Measurements from ENCODE around the gene VMAC.
"Not testable (repeated sequence)": the region's sequence is repeated elsewhere in the genome, so short reads cannot be mapped to it uniquely, and the experiment has no call there.

VMAC gene, protein sequence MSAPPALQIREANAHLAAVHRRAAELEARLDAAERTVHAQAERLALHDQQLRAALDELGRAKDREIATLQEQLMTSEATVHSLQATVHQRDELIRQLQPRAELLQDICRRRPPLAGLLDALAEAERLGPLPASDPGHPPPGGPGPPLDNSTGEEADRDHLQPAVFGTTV

DNA sequence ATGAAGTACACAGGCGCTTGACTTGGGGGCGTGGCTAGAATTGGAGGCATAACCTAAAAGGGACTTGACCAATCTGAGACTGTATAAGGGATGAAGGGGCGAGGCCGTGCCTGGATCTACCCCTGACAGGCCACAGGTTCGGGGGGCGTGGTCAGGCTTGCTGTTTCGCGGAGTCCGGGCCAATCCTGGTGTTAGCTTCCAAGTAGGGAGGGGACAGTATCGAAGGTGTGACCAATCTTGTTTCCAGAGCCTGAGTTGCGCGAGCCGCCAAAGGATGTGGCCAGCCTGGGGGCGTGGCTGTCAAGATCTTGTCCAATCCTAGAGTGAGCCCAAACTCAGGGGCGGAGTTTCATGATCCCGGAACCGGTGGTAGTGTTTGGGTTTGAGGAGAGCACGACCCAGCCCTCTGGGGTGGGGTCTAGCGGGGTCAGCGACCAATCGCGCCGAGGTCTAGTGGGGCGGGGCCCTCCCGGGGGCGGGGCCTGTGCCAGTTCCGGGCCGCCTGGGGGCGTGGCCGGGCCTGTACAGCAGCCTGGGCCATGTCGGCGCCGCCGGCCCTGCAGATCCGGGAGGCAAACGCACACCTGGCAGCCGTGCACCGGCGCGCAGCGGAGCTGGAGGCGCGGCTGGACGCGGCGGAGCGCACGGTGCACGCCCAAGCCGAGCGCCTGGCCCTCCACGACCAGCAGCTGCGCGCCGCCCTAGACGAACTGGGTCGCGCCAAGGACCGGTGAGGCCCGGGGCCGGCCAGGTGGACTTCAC lies at the start of gene VMAC:
VMAC (plus strand) TSS at position 521 of the 762 bp plus-strand sequence; CDS start at position 540, 19 bp downstream.
- H3K4me3 ChIP-seq (ENCODE audit: low read depth, low read length), result peak within 1 kb of the TSS; percentile 100
- TF ChIP-seq, protein P1, sequence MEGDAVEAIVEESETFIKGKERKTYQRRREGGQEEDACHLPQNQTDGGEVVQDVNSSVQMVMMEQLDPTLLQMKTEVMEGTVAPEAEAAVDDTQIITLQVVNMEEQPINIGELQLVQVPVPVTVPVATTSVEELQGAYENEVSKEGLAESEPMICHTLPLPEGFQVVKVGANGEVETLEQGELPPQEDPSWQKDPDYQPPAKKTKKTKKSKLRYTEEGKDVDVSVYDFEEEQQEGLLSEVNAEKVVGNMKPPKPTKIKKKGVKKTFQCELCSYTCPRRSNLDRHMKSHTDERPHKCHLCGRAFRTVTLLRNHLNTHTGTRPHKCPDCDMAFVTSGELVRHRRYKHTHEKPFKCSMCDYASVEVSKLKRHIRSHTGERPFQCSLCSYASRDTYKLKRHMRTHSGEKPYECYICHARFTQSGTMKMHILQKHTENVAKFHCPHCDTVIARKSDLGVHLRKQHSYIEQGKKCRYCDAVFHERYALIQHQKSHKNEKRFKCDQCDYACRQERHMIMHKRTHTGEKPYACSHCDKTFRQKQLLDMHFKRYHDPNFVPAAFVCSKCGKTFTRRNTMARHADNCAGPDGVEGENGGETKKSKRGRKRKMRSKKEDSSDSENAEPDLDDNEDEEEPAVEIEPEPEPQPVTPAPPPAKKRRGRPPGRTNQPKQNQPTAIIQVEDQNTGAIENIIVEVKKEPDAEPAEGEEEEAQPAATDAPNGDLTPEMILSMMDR (IDR thresholded peaks at IDR 0.05; ENCODE audit: low read depth, low read length), result no peak

DNA sequence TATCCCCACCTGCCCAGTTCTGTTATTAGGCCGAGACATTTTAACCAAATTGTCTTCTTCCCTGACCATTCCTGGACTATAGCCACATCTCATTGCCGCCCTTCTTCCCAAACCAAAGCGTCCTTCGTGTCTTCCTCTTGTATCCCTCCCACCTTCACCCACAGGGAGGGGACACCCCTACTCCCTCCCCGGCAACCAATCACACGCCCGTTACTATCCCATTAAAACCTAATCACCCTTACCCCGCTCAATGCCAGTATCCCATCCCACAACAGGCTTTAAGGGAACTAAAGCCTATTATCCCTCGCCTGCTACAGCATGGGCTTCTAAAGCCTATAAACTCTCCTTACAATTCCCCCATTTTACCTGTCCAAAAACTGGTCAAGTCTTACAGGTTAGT lies 49.5 kb upstream of the VMAC start:
- not testable (repeated sequence) for H3K4me3 ChIP-seq (ENCODE audit: low read depth, low read length)

DNA sequence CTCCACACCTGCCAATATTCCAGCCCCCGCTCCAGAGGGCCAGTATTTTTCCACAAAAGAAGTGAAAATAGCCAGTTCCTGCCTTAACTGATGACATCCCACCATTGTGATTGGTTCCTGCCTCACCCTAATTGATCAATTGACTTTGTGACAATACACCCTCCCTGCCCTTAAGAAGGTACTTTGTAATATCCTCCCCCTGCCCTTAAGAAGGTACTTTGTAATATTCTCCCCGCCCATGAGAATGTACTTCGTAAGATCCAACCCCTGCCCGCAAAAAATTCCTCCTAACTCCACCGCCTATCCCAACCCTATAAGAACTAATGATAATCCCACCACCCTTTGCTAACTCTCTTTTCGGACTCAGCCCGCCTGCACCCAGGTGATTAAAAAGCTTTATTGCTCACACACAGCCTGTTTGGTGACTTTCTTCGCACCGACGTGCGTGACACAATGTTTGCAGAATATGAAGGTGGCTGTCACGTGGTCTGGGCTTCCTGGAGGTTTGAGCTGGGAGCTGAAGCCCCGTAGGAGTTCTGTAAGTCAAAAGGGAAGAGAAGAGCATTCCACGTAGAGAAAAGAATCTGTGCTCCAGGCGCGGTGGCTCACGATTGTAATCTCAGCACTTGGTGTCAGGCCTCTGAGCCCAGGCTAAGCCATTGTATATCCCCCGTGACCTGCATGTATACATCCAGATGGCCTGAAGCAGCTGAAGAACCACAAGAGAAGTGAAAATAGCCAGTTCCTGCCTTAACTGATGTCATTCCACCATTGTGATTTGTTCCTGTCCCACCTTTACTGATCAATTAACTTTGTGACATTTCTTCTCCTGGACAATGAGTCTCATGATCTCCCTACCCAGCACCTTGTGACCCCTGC lies 47.2 kb upstream of the VMAC start:
- no peak overlapping the region for H3K4me3 ChIP-seq (ENCODE audit: low read depth, low read length)
- TF ChIP-seq, protein P1 (IDR thresholded peaks at IDR 0.05; ENCODE audit: low read depth, low read length), result no peak

DNA sequence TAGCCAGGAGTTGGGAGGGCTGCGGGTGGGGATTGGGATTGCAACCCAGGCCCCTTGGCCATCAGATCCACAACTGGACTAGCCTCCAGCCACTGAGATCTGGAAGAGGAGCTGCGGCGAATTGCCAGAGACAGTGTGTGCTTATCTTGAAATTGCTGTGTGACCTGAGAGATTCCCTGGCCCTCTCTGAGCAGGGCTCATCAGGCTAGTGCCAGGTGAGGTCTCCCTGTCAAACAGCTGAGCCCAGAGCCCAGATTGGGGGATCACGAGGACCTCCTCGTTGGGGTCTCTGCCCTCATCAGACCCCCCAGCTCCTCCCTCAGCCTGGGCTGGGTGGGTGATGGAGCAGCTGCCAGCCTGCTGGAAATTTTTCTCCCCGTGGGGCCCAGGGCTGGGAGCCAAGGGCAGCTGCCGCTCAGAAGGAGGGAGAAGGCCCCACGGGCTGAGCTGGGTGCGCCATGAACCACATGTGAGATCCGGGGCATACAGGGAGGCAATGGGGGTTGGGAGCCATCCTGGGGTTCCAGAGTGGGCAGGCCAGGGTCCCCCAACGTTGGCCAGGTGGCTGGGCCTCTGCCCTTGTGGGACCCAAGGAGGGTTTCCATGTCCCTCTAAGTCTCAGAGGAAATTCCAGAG lies 41.5 kb upstream of the VMAC start:
- TF ChIP-seq, protein P1 (IDR thresholded peaks at IDR 0.05; ENCODE audit: low read depth, low read length), result no peak
- no peak overlapping the region for H3K4me3 ChIP-seq (ENCODE audit: low read depth, low read length)

DNA sequence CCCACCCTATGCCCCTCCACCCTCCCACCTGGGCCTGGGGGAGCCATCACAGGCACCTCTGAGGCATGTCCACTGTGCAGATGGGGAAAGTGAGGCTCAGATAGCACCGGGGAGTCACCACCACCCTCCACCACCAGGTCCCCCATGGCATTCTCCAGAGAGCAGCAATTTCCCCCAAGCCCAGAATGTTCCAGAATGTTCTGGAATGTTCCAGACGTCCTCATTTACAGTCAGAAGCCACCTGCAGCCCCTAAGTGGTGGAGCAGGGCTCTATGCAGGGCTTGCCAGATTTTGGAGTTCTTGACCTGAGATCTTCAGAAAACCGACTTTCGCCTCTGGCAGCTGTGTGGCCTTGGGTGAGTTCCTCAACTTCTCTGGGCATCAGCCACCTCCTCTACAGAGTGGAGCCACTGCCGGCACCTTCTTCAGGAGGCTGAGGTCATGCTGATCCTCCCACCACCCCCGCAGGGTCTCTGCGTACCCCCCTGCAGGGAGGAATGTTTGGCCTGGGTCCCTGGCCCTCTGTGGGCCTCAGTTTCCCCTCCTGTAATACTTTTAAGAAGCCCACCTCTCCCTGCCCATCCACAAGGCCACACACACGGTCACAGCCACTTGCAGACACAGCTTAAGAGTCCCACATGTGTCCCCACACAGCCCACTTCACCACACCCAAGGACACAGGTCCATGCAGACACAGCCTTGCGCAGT lies 40.5 kb upstream of the VMAC start:
- no peak overlapping the region for H3K4me3 ChIP-seq (ENCODE audit: low read depth, low read length)
- TF ChIP-seq, protein P1 (IDR thresholded peaks at IDR 0.05; ENCODE audit: low read depth, low read length), result no peak

DNA sequence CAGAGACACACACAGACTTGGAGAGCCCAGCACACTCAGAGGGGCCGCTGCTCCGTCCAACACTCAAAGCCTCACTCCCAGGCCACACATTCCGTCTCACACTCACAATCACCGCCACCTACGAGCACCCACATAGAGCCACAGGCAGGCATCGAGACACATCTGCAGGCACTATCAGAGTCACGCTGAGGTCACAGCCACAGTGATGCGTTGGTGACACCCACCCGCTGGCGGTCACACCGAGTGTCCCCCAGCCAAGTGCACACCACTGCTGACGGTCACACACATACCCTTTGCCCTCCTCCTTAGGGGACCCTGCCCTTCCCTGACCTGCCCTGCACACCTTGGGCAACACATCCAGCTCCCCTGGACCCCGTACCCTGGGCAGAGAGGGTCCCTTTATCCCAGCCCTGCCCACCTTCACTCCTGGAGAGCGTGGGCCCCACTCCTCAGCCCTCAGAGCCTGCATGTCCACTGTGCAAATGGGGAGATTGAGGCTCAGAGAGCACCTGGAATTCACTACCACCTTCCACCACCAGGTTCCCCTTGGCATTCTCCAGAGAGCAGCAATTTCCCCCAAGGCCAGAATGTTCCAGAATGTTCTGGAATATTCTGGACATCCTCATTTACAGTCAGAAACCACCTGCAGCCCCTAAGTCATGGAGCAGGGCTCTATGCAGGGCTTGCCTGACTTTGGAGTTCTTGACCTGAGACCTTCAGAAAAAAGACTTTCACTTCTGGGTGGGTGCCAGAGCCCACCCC lies 39.8 kb upstream of the VMAC start:
- TF ChIP-seq, protein P1 (IDR thresholded peaks at IDR 0.05; ENCODE audit: low read depth, low read length), result peak; percentile 14; the same call in 1 of the 2 replicates

More for the DNA sequence above, 39.8 kb upstream of the VMAC start:
- no peak overlapping the region for H3K4me3 ChIP-seq (ENCODE audit: low read depth, low read length)

Measured in WI38 (cell line).